Measurements from ENCODE around the gene KRTAP22-1. TPM values are rescaled to one million over a fixed set of nuclear protein-coding genes. Genes with fewer than 3 reads are reported as not detected.

The KRTAP22-1 gene
- total and polyA plus RNA-seq, 2 donors, result not detected

- Histone ChIP-seq H3K4me3 (ENCODE audit: low read depth, low read length) (no peak overlapping the region), H3K36me3 (ENCODE audit: insufficient read depth) (no peaks in the 10 kb centered on the region), H3K27ac (ENCODE audit: low read depth) (no peak overlapping the region), H3K4me1 (ENCODE audit: insufficient read depth) (no peaks in the 10 kb centered on the region)
- 86% methylated on average over 2 of the region's 2 CpGs for WGBS
- no peak for DNase-seq (ENCODE audit: extremely low spot score)
Measured at GRCh38 chr21:30605968-30606367, 5.1 kb downstream of the KRTAP22-1 start.

GRCh38 chr21:30612132-30612531 lies 11.2 kb downstream of the KRTAP22-1 start:
- Histone ChIP-seq H3K4me3 (ENCODE audit: low read depth, low read length) (no peak overlapping the region), H3K27ac (ENCODE audit: low read depth) (no peak overlapping the region), H3K36me3 (ENCODE audit: insufficient read depth) (no peaks in the 10 kb centered on the region), H3K4me1 (ENCODE audit: insufficient read depth) (no peaks in the 10 kb centered on the region)
- WGBS, result 80% methylated on average over 2 of the region's 2 CpGs
- DNase-seq (ENCODE audit: extremely low spot score), result no peak

GRCh38 chr21:30613836-30614235 lies 12.9 kb downstream of the KRTAP22-1 start, which contains the start of gene KRTAP6-1:
Gene KRTAP6-1 (minus strand): TSS chr21:30613930. CDS start chr21:30613904, 26 bp downstream.
- Histone ChIP-seq H3K4me3 (ENCODE audit: low read depth, low read length) (no peak within 1 kb of the TSS), H3K36me3 (ENCODE audit: insufficient read depth) (no peaks in the 10 kb centered on the region), H3K4me1 (ENCODE audit: insufficient read depth) (no peaks in the 10 kb centered on the region), H3K27ac (ENCODE audit: low read depth) (no peak within 1 kb of the TSS)
- DNase-seq (ENCODE audit: extremely low spot score), result no peak
- WGBS, result 74% methylated on average over 2 of the region's 2 CpGs

GRCh38 chr21:30615199-30615598 lies 14.3 kb downstream of the KRTAP22-1 start:
- no peak overlapping the region for H3K27ac ChIP-seq (ENCODE audit: low read depth)
- no peaks in the 10 kb centered on the region for H3K4me1 ChIP-seq (ENCODE audit: insufficient read depth)
- H3K4me3 ChIP-seq (ENCODE audit: low read depth, low read length), result no peak overlapping the region
- DNase-seq (ENCODE audit: extremely low spot score), result no peak
- H3K36me3 ChIP-seq (ENCODE audit: insufficient read depth), result no peaks in the 10 kb centered on the region

GRCh38 chr21:30616125-30616524 lies 15.2 kb downstream of the KRTAP22-1 start, which contains the start of gene KRTAP20-1:
Gene KRTAP20-1 (plus strand): TSS chr21:30616425. CDS start chr21:30616455, 30 bp downstream.
- no peaks in the 10 kb centered on the region for H3K4me1 ChIP-seq (ENCODE audit: insufficient read depth)
- no peak for DNase-seq (ENCODE audit: extremely low spot score)
- H3K4me3 ChIP-seq (ENCODE audit: low read depth, low read length), result no peak within 1 kb of the TSS
- H3K27ac ChIP-seq (ENCODE audit: low read depth), result no peak within 1 kb of the TSS
- 92% methylated on average over 2 of the region's 2 CpGs for WGBS
- no peaks in the 10 kb centered on the region for H3K36me3 ChIP-seq (ENCODE audit: insufficient read depth)

GRCh38 chr21:30620080-30620479 lies 19.2 kb downstream of the KRTAP22-1 start:
- Histone ChIP-seq H3K4me1 (ENCODE audit: insufficient read depth) (no peaks in the 10 kb centered on the region), H3K4me3 (ENCODE audit: low read depth, low read length) (no peak overlapping the region), H3K36me3 (ENCODE audit: insufficient read depth) (no peaks in the 10 kb centered on the region), H3K27ac (ENCODE audit: low read depth) (no peak overlapping the region)
- DNase-seq (ENCODE audit: extremely low spot score), result no peak

- H3K36me3 ChIP-seq (ENCODE audit: insufficient read depth), result no peaks in the 10 kb centered on the region
- H3K4me3 ChIP-seq (ENCODE audit: low read depth, low read length), result no peak within 1 kb of the TSS
- 82% methylated on average over 3 of the region's 3 CpGs for WGBS
- H3K27ac ChIP-seq (ENCODE audit: low read depth), result no peak within 1 kb of the TSS
- H3K4me1 ChIP-seq (ENCODE audit: insufficient read depth), result no peaks in the 10 kb centered on the region
- DNase-seq (ENCODE audit: extremely low spot score), result no peak
Measured at GRCh38 chr21:30620522-30620921, 19.6 kb downstream of the KRTAP22-1 start, which contains the start of gene KRTAP20-4. Gene KRTAP20-4 (plus strand): TSS chr21:30620627.

GRCh38 chr21:30623362-30623761 lies 22.5 kb downstream of the KRTAP22-1 start:
- Histone ChIP-seq H3K36me3 (ENCODE audit: insufficient read depth) (no peaks in the 10 kb centered on the region), H3K4me3 (ENCODE audit: low read depth, low read length) (no peak overlapping the region), H3K27ac (ENCODE audit: low read depth) (no peak overlapping the region), H3K4me1 (ENCODE audit: insufficient read depth) (no peaks in the 10 kb centered on the region)
- no peak for DNase-seq (ENCODE audit: extremely low spot score)
- 90% methylated on average over 3 of the region's 3 CpGs for WGBS

GRCh38 chr21:30625449-30626165 lies 24.7 kb downstream of the KRTAP22-1 start:
- no peak for DNase-seq (ENCODE audit: extremely low spot score)
- Histone ChIP-seq H3K36me3 (ENCODE audit: insufficient read depth) (no peaks in the 10 kb centered on the region), H3K4me1 (ENCODE audit: insufficient read depth) (no peaks in the 10 kb centered on the region), H3K4me3 (ENCODE audit: low read depth, low read length) (no peak overlapping the region), H3K27ac (ENCODE audit: low read depth) (no peak overlapping the region)
- WGBS, result 75% methylated on average over 4 of the region's 4 CpGs

GRCh38 chr21:30628109-30628508 lies 27.2 kb downstream of the KRTAP22-1 start:
- WGBS, result 77% methylated on average over 4 of the region's 4 CpGs
- no peaks in the 10 kb centered on the region for H3K36me3 ChIP-seq (ENCODE audit: insufficient read depth)
- H3K27ac ChIP-seq (ENCODE audit: low read depth), result no peak overlapping the region

GRCh38 chr21:30629200-30629599 lies 28.3 kb downstream of the KRTAP22-1 start:
- Histone ChIP-seq H3K27ac (ENCODE audit: low read depth) (no peak overlapping the region), H3K4me3 (ENCODE audit: low read depth, low read length) (no peak overlapping the region), H3K4me1 (ENCODE audit: insufficient read depth) (no peaks in the 10 kb centered on the region), H3K36me3 (ENCODE audit: insufficient read depth) (no peaks in the 10 kb centered on the region)
- no peak for DNase-seq (ENCODE audit: extremely low spot score)
- WGBS, result 41% methylated on average over 1 of the region's 1 CpG

More at GRCh38 chr21:30628109-30628508, 27.2 kb downstream of the KRTAP22-1 start:
- Histone ChIP-seq H3K4me1 (ENCODE audit: insufficient read depth) (no peaks in the 10 kb centered on the region), H3K4me3 (ENCODE audit: low read depth, low read length) (no peak overlapping the region)
- no peak for DNase-seq (ENCODE audit: extremely low spot score)

GRCh38 chr21:30634906-30635305 lies 34.0 kb downstream of the KRTAP22-1 start, which contains the start of gene KRTAP20-2:
Gene KRTAP20-2 (plus strand): TSS chr21:30635206. CDS start chr21:30635264, 58 bp downstream.
- H3K4me1 ChIP-seq (ENCODE audit: insufficient read depth), result no peaks in the 10 kb centered on the region
- no peaks in the 10 kb centered on the region for H3K36me3 ChIP-seq (ENCODE audit: insufficient read depth)
- H3K4me3 ChIP-seq (ENCODE audit: low read depth, low read length), result no peak within 1 kb of the TSS
- WGBS, result 95% methylated on average over 1 of the region's 1 CpG
- no peak within 1 kb of the TSS for H3K27ac ChIP-seq (ENCODE audit: low read depth)
- DNase-seq (ENCODE audit: extremely low spot score), result no peak

GRCh38 chr21:30638686-30639085 lies 37.8 kb downstream of the KRTAP22-1 start:
- 75% methylated on average over 3 of the region's 3 CpGs for WGBS
- Histone ChIP-seq H3K27ac (ENCODE audit: low read depth) (no peak overlapping the region), H3K36me3 (ENCODE audit: insufficient read depth) (no peaks in the 10 kb centered on the region), H3K4me1 (ENCODE audit: insufficient read depth) (no peaks in the 10 kb centered on the region), H3K4me3 (ENCODE audit: low read depth, low read length) (no peak overlapping the region)
- no peak for DNase-seq (ENCODE audit: extremely low spot score)

GRCh38 chr21:30642564-30642963 lies 41.7 kb downstream of the KRTAP22-1 start, which contains the start of gene KRTAP20-3:
Gene KRTAP20-3 (plus strand): TSS chr21:30642864.
- Histone ChIP-seq H3K4me3 (ENCODE audit: low read depth, low read length) (no peak within 1 kb of the TSS), H3K36me3 (ENCODE audit: insufficient read depth) (no peaks in the 10 kb centered on the region), H3K27ac (ENCODE audit: low read depth) (no peak within 1 kb of the TSS), H3K4me1 (ENCODE audit: insufficient read depth) (no peaks in the 10 kb centered on the region)
- 82% methylated on average over 2 of the region's 2 CpGs for WGBS
- DNase-seq (ENCODE audit: extremely low spot score), result no peak

Data from urinary bladder (tissue), 4 donors.